HEK293T (cell line): Measurements from ENCODE around the gene SMAD3.

Source experiments
- CTCF ChIA-PET: fragments of 350-600 bp; formaldehyde crosslinking; extraction: SDS; loops from one replicate; lab custom pipeline; 2021; ENCODE audit warnings: antibody characterized with exemption, inconsistent platforms; lab: Yijun Ruan, JAX
- POLR2A ChIA-PET: fragments of 350-600 bp; formaldehyde crosslinking; extraction: SDS; loops from one replicate; lab custom pipeline; 2020; ENCODE audit warnings: antibody characterized with exemption, inconsistent platforms; lab: Yijun Ruan, JAX
- DNase-seq: peaks from one replicate; pipeline ENCODE4 v3.0.0; 2012; ENCODE audit warnings: mixed read lengths; ENCODE audit errors: extremely low spot score
- ARNT ChIP-seq: fragments of 450-650 bp; IDR thresholded peaks from 2 replicates; pipeline ENCODE4 v1.6.1; 2017; ENCODE audit warnings: mild to moderate bottlenecking
- BHLHE40 ChIP-seq: fragments of 450-650 bp; IDR thresholded peaks from 2 replicates; pipeline ENCODE4 v1.6.1; 2016; ENCODE audit warnings: mild to moderate bottlenecking, moderate library complexity, borderline replicate concordance
- CTBP1 ChIP-seq: fragments of 450-650 bp; IDR thresholded peaks from 2 replicates; pipeline ENCODE4 v1.6.1; 2016; ENCODE audit warnings: borderline replicate concordance
- ELF4 ChIP-seq: fragments of 450-650 bp; IDR thresholded peaks from 2 replicates; pipeline ENCODE4 v1.6.1; 2017; ENCODE audit warnings: antibody characterized with exemption
- FOXA1 ChIP-seq: fragments of 450-650 bp; IDR thresholded peaks from 2 replicates; pipeline ENCODE4 v1.6.1; 2016; ENCODE audit warnings: mild to moderate bottlenecking
- FOXK2 ChIP-seq: fragments of 450-650 bp; IDR thresholded peaks from 2 replicates; pipeline ENCODE4 v1.6.1; 2016; ENCODE audit warnings: mild to moderate bottlenecking
- FOXM1 ChIP-seq: fragments of 450-650 bp; IDR thresholded peaks from 2 replicates; pipeline ENCODE4 v1.6.1; 2017; ENCODE audit warnings: mild to moderate bottlenecking, borderline replicate concordance
- HDGF ChIP-seq: fragments of 450-650 bp; IDR thresholded peaks from 2 replicates; pipeline ENCODE4 v1.6.1; 2017; ENCODE audit warnings: antibody characterized with exemption, borderline replicate concordance
- L3MBTL2 ChIP-seq: fragments of 450-650 bp; conservative IDR thresholded peaks from 2 replicates; pipeline ENCODE4 v1.6.1; 2016; ENCODE audit warnings: mild to moderate bottlenecking
- LEF1 ChIP-seq: fragments of 450-650 bp; IDR thresholded peaks from 2 replicates; pipeline ENCODE4 v1.6.1; 2017; ENCODE audit warnings: mild to moderate bottlenecking, borderline replicate concordance
- NFRKB ChIP-seq: fragments of 450-650 bp; IDR thresholded peaks from 2 replicates; pipeline ENCODE4 v1.6.1; 2016; ENCODE audit warnings: mild to moderate bottlenecking, moderate library complexity
- PKNOX1 ChIP-seq: fragments of 450-650 bp; IDR thresholded peaks from 2 replicates; pipeline ENCODE4 v1.6.1; 2016
- SP1 ChIP-seq: fragments of 450-650 bp; IDR thresholded peaks from 2 replicates; pipeline ENCODE4 v1.6.1; 2017
- SUZ12 ChIP-seq: fragments of 450-650 bp; IDR thresholded peaks from 2 replicates; pipeline ENCODE4 v1.6.1; 2016; ENCODE audit warnings: mild to moderate bottlenecking
- TARDBP ChIP-seq: fragments of 450-650 bp; IDR thresholded peaks from 2 replicates; pipeline ENCODE4 v1.6.1; 2016
- ZNF384 ChIP-seq: fragments of 450-650 bp; IDR thresholded peaks from 2 replicates; pipeline ENCODE4 v1.6.1; 2016

The SMAD3 gene

DNA sequence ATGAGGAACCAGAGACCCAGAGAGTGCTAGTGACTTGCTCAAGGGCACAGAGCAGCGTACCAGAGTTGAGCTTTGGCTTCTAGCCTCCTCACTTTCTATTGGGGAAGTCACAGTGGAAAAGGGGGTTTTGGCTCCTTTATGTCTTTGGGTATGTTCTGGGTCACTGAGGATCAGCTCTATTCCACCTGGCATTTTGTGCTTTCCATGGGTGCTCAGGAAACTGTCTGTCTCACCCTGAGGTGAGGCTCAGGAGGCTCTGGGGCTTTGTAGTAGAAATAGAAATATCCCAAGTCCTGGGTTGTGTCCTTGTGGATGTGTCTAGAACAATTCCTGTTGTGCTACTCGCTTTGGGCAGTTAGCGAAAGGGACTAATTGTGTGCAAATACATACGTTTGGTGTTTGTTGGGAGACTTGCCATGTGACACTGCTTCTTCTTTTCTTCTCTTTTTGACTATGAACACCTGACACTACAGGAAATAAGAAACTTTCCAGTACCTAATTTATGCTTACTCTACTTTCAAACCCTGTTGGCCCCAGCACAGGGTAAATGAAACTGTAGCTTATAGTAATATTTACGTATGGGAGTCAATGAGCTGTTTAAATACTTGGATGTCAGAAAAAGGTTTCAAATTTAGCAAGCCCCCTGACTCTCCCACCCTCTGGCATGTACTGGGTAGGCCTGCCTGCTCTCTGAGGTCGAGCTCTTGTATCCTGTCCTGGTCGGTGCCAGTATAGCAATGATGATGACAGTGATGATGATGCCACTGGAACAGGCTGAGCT, 35.6 kb downstream of the SMAD3 start:
- ChIA-PET POLR2A (interaction anchor here (1.4 kb wide), 1 partner anchor 24 kb away, joined by 3 read pairs; no protein-coding TSS in a partner anchor), CTCF (interaction anchor here (1.0 to 1.1 kb wide), 3 partner anchors 154 to 203 kb away, joined by 4 to 5 read pairs (median 4); no protein-coding TSS in a partner anchor)
- no peak for DNase-seq
- no peak for TF ChIP-seq LEF1
- TF ChIP-seq FOXM1 = no peak
- no peak for TF ChIP-seq BHLHE40
- no peak for TF ChIP-seq FOXA1
- TF ChIP-seq L3MBTL2 = no peak
- no peak for TF ChIP-seq CTBP1
- no peak for TF ChIP-seq ZNF384
- TF ChIP-seq NFRKB = no peak
- TF ChIP-seq FOXK2 = no peak
- TF ChIP-seq ELF4 = no peak
- no peak for TF ChIP-seq PKNOX1
- TF ChIP-seq ARNT = no peak
- TF ChIP-seq SP1 = no peak
- no peak for TF ChIP-seq HDGF
- TF ChIP-seq SUZ12 = no peak
- no peak for TF ChIP-seq TARDBP

- no peak for TF ChIP-seq SUZ12
- no peak for TF ChIP-seq TARDBP
- no peak for TF ChIP-seq NFRKB
- TF ChIP-seq BHLHE40 = no peak
- TF ChIP-seq ARNT = no peak
- CTCF ChIA-PET = interaction anchor here (0.6 to 1.2 kb wide), 3 partner anchors 30 to 248 kb away, joined by 3 to 4 read pairs (median 3); no protein-coding TSS in a partner anchor
- POLR2A ChIA-PET = interaction anchor here (1.4 kb wide), 1 partner anchor 23 kb away, joined by 3 read pairs; no protein-coding TSS in a partner anchor
- no peak for DNase-seq
Observed at GRCh38 chr15:67101911-67102598, 36.7 kb downstream of the SMAD3 start.

- ChIA-PET CTCF (interaction anchor here (0.6 to 1.2 kb wide), 2 partner anchors 31 to 249 kb away, joined by 3 read pairs; no protein-coding TSS in a partner anchor), POLR2A (no interaction called here)
- no peak for DNase-seq
- TF ChIP-seq PKNOX1 (no peak), BHLHE40 (no peak), ARNT (no peak), FOXA1 (no peak), ELF4 (no peak), SUZ12 (no peak), ZNF384 (no peak), HDGF (no peak), LEF1 (no peak), FOXM1 (no peak), NFRKB (no peak), CTBP1 (no peak)
Observed at GRCh38 chr15:67102599-67102929, 37.2 kb downstream of the SMAD3 start.

- POLR2A ChIA-PET = no interaction called here
Observed at GRCh38 chr15:67103021-67103420, 37.6 kb downstream of the SMAD3 start.

GRCh38 chr15:67103432-67103831, 38.0 kb downstream of the SMAD3 start:
- ChIA-PET POLR2A (no interaction called here), CTCF (interaction anchor here (0.5 to 1.2 kb wide), 2 partner anchors 28 to 32 kb away, joined by 3 read pairs; no protein-coding TSS in a partner anchor)
- TF ChIP-seq CTBP1 = no peak
- TF ChIP-seq FOXA1 = no peak
- TF ChIP-seq BHLHE40 = no peak
- TF ChIP-seq HDGF = no peak
- no peak for TF ChIP-seq ZNF384
- TF ChIP-seq PKNOX1 = no peak
- TF ChIP-seq SUZ12 = no peak
- no peak for DNase-seq

More at GRCh38 chr15:67103021-67103420, 37.6 kb downstream of the SMAD3 start:
- no peak for DNase-seq
- TF ChIP-seq LEF1 (no peak), BHLHE40 (no peak), PKNOX1 (no peak), ELF4 (no peak), SP1 (no peak), FOXM1 (no peak)
- CTCF ChIA-PET = interaction anchor here (0.5 to 1.2 kb wide), 2 partner anchors 28 to 31 kb away, joined by 3 read pairs; no protein-coding TSS in a partner anchor
